Stimulated activated CD8-positive, alpha-beta memory T cell treated with anti-CD3 and anti-CD28 coated beads, Interleukin-2, amount 100 ng/mL, for 48 hours (primary cell): Measurements from ENCODE around the gene CNTN4.

ENCODE experiments used
- DNase-seq, 2 donors: peaks; one replicate each; pipeline ENCODE4 v3.0.0-alpha.2; 2020; ENCODE audit warnings: low read depth in 2 of 2

CNTN4 gene

DNA sequence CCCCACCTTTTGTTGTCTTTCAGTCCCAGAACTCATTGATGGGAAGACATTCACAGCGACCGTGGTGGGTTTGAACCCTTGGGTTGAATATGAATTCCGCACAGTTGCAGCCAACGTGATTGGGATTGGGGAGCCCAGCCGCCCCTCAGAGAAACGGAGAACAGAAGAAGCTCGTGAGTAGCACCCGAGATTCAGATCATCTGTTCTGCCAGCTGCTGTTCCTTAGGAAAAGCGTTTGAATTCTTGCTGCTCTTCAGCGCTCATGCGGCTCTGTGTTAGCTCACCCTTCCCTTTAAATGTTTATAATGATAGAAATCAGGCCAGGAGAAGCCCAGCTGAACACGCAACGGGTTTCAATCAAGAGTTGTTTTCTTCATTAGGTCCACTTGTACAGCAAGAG, 938.5 kb downstream of the CNTN4 start:
- DNase-seq, result no peak

DNA sequence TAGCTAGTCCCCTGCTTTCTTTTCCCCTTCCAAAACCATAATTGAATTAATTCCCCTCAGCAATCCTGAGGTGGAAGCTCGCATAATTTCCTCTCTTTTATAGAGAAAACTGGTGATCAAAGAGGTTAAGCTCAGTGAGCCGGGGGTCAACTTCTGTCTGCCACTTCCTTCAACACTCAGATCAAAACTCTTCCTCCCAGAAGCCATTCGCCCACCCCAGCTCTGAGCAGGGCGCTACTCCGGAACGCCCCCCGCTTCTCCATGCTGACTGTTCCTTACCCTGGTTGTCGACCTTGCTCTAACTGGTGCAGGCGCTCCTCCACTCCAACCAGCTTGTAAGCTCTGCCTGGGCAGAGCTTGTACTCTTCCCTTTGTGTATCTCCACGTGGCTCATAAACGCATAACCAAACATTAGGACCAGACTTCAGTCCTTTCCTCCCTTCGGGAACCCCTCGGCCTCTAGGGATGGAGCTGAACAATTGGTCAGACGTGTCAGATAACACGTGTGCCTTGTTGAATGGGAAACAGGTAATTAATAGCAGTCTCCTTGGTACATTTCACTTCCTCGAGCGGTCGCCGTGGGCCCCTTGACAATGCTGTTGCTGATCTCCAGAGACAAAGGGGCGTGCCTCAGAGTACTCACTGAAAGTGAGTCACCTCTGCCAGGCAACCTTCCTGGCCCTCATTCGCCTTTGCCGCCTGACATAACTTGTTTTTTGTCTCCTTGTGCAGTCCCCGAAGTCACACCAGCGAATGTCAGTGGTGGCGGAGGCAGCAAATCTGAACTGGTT, 939.7 kb downstream of the CNTN4 start:
- DNase-seq, result no peak

DNA sequence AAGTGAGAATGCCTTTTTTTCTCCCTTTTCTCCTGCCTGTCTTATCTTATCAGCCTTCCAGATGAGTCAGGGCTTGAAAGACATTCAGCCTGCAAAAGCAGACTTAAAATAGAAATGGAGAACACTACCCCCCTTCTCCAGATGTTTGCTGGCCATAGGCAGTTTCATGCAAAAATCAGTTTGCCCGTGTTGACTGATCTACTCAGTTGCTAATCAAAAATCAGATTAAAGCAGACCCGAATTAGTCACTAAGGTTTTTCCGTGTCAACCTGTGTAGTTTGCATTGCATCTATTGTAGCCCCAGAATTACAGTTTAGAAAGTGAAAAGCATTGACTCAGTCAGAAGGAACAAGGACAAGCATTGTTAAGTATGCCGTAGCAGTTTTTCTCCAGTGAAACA, 955.3 kb downstream of the CNTN4 start:
- no peak for DNase-seq

DNA sequence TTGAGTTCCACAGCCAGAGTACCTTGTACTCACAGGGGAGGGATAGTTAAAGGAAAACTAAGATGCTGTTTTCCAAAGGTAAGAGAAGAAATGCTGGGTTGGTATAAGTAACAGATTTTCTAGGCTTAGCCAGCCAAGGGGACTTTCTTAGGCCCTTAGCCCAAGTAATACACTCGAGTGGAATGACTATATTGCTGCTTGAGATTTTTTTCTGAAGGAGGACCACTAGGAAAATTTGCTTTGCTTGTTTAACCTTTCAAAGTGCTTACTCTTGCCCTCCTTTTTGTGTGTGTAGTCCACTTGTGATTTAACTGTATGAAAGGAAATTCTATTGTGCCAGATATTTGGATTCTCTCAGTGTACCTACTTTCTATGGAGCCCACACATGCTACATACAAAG, 961.0 kb downstream of the CNTN4 start:
- no peak for DNase-seq

DNA sequence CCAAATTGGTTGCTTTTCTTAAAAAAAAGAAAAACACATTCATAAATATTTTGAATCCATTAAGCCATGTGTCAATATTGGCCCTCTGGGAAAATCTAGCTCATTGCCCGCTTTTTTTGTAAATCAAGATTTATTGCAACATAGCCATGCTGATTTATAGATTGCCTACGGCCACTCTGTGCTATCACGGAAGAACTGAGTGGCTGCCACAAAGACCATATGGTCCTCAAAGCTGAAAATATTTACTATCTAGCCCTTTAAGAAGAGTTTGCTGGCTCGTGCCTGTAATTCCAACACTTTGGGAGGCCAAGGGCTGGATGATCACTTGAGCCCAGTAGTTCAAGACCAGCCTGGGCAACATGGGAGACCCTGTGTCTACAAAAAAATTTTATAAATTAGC, 965.6 kb downstream of the CNTN4 start:
- no peak for DNase-seq

DNA sequence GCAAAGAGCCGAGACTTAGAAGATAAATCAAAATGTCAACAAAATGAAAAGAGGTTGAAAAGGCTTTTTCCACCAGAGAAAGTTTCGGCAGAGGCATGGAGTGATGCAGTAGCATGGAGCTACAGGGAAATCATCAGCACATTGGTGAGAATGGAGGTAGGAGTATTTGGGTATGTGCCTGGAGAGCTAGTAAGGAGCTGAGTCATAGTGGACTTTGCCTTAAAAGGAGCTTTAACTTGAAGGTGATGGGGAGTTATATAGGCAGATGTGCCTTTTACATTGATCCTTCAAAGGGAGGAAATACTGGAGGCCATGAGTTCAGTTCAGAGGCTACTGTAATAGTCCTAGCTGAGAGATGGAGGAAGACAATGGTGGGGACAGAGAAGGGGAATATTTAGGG, 967.2 kb downstream of the CNTN4 start:
- DNase-seq, result no peak

DNA sequence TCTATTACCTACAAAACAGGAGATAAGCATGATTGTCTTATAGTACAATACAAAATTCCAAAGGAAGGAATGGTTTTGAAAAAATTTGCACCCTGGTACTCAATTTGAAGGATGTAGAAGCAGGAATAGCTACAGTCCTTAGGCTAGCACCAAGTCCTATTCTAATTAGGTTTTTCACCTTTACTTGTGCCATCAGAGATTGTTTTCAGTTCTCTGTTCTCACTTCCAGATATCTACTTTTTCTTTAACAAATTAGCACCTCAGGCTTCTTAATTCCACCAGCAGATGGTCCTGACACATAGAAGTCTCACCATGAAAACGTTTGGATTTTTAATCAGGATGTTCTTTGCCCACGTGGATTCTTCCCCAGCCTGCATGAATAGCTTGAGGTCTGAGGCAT, 967.7 kb downstream of the CNTN4 start:
- DNase-seq, result no peak

DNA sequence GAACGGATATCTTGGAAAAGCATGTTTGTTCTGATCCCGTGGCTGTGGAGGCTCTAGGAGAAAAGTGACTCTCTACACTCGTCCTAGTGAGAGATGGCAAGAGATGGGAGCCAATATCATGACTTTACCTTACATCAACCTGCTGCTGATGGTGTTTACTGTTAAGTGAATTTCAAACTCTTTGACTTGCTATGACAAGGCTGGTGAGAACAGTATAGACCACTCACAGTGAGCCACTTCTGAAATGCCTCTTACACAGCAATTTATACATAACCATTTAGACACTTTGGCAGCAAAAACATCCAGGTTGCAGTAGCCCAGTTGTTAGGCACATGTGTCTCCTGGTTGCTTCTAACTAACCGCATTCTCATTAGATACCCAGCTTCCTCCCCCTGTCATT, 968.2 kb downstream of the CNTN4 start:
- no peak for DNase-seq

DNA sequence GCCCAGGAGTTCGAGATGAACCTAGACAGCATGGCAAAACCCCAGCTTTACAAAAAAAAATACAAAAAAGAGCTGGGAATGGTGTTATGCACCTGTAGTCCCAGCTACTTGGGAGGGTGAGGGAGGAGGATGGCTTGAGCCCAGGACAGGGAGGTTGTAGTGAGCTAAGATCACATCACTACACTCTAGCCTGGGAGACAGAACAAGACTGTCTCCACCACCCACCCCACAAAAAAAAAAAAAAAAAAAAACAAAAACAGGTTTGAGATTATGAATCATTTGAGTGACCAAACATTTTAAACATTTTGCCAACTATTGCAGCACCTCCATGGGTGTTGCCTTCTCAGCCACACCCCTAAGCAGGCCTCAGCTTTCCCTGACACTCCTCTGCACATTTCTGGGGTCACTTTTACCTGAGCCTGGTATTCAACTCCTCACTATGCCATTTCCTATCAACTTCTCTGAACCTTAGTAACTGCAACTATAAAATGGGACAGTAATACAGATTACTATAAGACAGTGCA, 969.8 kb downstream of the CNTN4 start:
- DNase-seq, result no peak

DNA sequence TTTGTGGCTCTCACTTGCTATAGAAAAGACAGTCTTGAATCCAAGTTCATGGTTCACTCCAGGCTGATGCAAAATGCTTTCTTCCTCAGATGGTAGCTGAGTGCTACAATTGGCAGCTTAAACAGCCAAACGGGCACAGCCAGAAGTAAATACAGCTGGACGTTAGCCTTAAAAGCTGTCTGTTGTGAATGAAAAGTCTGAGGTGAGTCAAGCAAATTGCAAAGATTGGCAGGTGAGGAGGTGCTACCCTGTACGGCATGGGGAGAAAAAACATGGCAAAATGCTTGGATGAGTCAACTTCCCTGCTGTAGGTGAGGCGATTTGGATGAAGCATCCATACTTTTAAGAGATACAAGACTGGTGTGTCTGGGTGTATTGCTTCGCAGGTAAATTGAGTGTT, 971.1 kb downstream of the CNTN4 start:
- DNase-seq, result no peak

DNA sequence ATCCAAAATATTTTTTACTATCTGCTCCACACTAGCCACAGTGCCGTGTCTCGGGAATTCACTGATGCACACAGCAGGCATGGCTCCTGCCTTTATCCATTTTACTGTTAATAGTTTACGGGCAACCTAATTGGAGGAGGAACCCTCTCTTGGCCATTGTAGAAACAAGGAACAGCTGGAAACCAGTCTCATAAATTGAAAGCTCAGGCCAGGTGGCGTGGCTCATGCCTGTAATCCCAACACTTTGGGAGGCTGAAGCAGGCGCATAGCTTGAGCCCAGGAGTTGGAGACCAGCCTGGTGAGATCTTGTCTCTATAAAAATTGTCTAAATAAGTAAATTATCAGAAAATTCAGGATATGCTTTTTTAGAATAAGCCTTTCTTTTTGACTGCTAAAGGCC, 972.5 kb downstream of the CNTN4 start:
- DNase-seq, result no peak

DNA sequence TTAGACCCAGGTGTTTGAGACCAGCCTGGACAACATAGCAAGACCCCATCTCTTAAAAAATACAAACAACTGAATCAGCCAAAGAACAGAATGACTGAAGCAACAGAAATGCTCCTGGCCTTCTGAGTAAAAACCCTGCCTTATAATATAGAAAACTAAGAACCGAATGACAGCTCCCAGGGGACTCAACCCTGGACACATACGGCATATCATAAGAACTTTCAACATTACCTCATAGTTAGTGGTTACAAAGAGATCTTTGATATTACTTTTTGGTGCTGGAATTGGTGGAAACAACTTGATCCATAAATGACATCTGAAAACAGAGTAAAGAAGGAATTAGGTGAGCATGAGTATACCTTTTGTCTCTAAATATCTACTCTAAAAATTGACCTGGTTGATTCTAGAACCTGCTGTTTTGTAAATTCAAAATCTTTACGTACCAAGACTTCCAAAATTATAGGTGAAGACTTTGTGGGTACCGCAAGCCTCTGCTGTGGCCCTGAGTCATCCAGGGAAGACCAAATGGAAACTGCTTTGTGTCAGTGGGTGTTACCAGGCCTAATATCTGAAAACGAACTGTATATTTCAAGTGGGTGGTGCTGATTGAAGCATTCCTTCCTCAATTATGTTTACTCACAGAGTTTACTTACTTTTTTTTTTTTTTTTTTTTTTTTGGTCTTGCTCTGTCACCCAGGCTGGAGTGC, 976.0 kb downstream of the CNTN4 start:
- no peak for DNase-seq

DNA sequence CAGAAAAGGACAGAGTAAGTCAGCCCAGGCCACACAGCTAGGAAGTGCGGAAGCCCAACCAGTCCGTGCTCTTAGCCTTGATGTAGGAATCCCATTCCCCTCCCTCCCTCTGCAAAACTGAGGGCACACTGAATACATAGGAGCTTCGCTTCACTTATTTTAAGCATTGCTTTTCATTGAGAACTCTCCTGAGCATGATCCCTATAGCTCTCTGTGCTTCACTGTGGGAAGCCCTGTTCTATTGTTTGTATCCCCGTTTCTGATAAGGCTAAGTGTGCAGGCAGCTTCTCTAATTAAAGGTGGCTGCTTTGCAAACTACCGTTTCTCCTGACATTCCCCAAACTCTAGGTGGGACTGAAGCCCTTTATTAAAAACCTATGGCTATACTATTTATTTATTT, 981.6 kb downstream of the CNTN4 start:
- no peak for DNase-seq

DNA sequence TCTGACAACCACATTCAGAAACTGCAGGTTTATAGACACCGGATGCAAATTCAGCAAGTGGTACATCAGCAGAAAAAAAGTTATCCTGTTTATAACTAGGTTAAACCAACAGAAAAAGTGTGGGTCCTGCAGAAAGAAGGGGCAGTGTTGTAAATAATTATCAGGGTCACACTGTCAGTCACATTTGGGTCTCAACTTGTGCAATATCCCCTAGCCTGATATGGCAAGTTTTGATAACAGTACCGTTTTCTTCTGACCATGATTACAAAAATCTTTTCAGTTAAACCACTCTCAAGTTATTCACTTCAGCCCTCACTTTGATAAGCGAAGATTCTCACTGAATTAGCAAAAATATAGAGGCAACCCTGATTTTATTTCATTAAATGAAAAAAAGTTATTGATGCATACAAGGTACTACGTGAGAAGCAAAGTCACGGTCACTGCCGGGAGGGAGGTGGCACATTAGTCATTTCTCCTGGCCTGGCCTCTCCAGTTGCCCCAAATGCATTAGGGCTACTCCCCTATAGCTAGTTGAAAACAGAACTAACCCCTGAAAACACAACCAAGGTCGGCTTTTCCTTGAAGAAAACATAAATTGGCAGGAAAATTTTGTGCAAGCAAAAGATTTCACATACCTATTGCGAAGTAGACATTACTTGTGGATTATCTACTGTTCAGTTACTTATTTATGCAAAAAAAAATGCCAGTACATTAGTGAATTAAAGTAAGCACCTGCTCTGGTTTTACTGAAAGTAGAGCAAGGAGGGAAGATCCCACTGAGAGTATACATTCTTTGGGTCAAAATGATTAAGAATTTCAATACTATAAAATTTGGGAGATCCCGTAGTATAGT, 982.9 kb downstream of the CNTN4 start:
- DNase-seq, result no peak

DNA sequence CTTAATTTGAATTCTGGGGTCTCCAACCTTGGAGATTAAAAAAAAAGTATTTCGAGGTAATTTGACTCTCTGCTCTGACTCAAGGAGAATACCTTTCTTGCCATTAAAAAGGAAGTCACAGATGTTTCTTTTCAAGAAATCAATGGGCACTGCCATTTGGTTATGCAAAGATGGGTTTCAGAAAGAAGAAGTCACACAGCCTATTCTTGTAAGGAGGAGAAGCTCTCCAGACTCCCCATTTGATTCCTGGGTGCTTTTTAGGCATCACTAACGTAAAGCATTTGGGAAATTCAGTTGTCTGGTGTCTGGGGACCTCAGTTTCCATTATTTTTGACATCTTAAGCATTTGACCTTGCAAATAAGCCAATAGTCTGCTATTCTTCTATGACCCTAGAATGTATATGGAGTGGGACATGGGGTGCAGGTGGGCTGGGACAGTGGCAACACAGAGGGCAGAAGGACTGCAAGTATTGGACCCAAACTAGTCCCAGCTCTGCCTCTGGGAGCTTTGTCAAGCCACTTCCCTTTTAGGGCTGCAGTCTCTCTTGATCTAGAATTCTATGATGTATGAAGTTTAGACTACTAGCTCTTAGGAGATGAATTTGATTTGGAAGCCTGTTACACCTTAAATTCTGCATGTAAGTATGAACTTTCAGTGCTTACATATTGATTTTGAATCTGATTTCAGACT, 983.7 kb downstream of the CNTN4 start:
- DNase-seq, result no peak

DNA sequence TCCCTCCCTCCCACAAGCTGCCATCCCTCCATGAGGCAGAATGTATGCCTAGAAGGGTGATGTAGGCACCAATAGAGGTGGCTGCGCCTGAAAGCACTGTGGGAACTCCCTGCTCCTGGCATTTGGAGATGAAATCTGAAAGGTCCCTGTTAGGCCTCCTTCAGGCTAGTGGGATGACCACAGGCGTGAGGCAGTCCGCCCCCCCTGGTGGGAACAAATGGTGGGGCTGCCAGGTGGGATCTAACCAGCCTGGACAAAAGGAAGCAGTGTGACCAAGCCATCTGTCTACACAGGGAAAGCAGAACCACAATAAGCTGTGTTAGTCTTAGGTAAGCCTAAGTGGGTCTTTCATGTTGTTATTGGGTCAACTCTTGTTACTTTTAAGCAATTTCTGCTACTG, 986.2 kb downstream of the CNTN4 start:
- no peak for DNase-seq

DNA sequence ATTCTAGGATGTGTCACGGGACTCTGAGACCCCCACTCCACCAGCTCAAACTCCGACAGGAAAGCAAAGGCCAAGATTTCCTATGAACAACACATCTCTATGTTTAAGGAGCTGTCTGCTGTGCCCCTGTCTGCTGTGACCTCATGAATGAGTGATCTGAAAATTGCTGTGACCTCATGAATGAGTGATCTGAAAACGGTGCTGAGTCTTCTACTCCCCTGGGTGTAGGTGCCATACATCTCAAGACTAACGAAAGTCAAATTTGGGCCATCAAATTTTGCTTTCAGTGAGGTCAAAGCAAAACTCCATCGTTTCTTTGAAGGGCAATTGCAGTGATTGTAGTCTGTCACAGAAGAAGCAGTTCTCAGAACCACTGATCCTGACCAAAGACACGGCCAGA, 987.1 kb downstream of the CNTN4 start:
- DNase-seq, result no peak

DNA sequence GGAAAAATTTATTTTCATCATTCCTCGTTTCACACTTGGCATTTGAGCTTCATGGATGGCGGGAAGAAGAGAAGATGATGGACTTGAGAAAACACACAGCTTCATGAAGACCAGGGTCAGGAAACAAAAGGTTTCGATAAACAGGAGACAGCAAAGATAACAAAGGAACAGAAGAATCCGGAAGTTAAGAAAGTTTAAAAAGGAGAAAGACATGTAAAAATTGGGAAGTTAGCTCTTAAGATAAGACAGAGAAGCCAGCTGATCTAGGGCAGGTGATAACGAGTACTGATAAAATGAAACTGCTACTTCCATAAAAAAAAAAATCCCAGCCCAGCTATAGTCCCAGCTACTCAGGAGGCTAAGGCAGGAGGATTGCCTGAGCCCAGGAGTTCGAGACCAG, 987.6 kb downstream of the CNTN4 start:
- DNase-seq, result no peak

DNA sequence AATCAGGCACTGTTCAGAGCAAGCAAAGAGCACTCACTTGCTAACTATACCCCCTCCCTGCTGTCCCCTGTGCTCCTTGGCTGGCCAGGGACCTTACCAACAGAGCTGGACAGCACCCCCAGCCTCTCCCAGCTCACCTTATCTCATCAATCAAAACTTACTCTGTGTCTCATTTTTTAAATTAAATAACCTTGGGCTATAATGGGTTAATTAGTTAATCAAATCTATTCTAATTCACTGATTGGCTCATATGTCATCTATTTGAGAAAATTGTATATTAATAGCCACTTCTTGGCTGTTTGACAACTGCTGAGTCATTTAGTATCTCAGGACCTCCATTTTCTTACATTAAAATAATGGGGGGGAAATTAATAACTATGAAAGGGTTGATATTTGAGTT, 988.6 kb downstream of the CNTN4 start:
- DNase-seq, result no peak

DNA sequence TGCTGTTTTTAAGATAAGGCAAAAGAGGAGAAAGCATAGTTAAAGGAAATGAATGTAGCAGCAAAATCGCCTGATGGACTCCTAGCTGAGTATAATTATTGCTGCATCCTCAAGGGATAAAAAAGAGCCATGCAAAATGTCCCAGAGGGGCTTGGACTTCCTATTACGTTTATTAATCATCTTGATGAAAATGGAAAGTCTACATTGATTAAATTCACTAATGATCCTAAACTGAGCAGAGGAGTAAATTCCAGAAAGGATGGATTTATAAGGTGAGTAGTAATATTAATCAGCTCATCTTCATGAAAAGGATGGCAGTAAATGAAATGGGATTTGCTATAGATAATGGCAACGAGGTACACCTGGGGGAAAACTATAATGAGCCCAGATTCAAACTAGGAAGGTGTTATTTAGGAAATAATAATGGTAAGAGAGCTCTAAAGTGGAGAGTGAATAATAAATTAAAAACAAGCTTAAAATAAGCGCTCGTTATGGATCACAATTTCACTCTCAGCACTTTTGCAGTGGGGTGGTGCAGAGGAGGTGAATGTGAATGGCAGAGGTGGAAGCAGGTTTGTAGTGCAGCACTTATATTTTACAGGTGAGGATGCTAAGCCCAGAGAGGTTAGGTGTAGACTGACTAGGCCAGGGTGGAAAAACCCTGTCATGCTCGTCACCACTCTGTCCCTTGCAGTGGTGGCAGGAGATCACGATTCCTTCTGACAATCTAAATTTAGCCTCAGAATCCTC, 989.2 kb downstream of the CNTN4 start:
- no peak for DNase-seq

DNA sequence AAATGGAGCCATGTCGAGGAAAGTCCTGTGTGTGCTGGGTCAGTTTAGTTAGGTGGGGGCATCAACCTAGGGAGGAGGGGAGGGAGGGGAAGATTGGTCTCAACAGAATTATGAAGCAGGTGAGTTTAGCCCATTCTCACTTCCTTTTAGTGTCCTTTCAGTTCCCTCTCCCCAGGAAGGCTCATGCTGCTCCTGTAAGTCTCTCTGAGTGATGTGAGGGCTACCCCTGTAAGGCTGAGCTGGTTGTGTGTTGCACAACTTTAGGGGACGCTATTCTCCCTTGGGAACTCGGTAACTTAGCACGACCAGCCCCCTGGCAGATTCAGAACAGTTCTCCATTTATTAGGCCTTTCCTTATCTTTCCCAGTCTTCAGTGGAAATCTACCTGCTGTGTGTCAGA, 990.4 kb downstream of the CNTN4 start:
- DNase-seq, result no peak
